Hippocampal formation (tissue), 2 donors: ENCODE measurements around the gene MEGF8.
A peak's percentile ranks its signal among the peaks of the same experiment; 100 is the strongest.
"Not testable (repeated sequence)": the region's sequence is repeated elsewhere in the genome, so short reads cannot be mapped to it uniquely, and the experiment has no call there.

Source experiments
- DNase-seq, 2 donors: peaks; one replicate each; lab custom pipeline; 2025; lab: John Stamatoyannopoulos, UW

The MEGF8 gene

DNA sequence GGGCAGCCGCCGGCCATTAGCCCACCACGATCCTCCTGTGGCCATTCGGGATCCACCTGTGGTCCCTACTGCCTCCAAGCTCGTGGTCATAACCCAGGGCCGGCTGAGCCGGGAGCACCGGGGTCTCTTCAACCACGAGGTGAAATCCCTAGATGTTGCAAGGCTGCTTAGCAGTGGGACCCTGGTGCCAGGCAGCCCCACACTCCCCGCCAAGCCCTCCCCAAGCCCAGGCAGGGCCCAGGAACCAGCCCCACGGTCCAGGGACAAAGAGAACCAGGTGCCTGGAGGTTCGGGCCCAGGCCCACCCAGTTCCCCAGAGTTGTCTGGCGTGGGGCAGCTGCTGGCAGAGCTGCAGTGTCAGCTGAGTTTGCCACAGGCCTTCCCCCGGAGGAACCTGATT lies 15.7 kb upstream of the MEGF8 start:
- DNase-seq = no peak

DNA sequence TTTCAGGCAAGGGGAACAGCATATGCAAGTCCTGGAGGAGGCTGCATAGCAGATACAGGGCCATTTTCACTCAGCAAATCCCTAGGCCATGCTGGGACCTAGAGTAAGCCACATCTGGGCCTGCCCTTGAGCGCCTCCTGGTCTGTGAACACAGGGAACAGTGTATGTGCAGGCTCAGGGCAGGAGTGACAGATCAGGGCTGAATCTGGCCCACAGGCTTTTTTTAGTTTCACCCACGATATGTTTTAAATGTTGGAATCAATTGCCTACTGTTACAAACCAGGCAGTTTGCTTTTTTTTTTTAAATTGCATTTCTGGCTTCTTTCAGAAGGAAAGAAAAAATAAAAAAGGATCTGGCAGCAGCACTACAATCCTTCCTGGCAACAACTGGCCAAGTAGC lies 13.8 kb upstream of the MEGF8 start:
- no peak for DNase-seq

DNA sequence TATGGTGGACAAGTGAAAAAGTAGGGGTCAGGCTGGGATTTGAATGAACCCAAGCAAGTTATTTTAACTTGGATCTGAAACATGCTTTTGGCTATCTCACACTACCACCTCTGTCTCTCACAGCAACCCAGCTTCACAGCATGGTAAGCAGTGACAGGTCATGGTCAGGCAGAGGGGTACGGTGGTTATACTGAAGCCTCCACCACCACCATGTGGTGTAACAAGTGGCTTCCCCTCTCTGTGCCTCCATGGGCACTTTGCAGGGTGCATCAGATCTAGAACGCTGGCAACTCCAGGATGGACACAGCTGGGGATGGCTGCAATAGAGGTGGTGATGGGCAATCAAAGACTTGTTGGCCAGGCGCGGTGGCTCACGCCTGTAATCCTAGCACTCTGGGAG lies 13.1 kb upstream of the MEGF8 start:
- DNase-seq = no peak

DNA sequence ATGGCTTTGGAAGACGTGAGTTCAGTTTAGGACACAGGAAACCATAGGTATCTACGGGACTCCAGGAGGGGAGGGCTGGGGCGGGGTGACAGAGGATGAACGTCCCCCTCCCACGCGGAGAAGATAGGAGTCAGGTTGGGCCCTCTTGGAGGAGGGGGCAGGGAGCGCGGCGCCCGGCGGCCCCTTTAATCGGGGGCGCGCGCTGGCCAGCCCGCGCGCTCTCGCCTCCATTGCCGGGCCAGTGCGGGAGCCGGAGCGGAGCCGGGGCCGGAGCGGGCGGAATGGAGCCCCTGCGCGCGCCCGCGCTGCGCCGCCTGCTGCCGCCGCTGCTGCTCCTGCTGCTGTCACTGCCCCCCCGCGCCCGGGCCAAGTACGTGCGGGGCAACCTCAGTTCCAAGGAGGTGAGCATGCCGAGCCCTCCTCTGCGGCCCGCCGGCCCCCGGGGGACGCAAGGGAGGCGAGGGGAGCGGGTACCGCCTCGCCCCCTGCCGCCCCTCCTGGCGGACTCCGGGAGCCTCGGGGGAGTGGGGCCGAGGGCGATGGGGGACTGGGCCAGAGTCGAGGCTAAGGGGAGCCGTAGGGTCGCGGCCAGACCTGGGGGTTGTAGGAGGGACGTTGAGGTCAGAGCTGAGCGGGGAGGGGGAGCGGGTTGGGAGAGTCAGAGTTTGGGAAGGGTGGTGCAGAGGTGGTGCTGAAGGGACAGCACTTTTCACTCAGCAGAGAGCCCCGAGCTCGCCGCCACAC lies 12.2 kb upstream of the MEGF8 start, which contains the start of gene TMEM145:
Gene TMEM145 (plus strand): TSS at position 214 of the 744 bp plus-strand sequence. CDS start 68 bp downstream, at position 282.
- peak in 1 of 2 donors; percentile 36 for DNase-seq

DNA sequence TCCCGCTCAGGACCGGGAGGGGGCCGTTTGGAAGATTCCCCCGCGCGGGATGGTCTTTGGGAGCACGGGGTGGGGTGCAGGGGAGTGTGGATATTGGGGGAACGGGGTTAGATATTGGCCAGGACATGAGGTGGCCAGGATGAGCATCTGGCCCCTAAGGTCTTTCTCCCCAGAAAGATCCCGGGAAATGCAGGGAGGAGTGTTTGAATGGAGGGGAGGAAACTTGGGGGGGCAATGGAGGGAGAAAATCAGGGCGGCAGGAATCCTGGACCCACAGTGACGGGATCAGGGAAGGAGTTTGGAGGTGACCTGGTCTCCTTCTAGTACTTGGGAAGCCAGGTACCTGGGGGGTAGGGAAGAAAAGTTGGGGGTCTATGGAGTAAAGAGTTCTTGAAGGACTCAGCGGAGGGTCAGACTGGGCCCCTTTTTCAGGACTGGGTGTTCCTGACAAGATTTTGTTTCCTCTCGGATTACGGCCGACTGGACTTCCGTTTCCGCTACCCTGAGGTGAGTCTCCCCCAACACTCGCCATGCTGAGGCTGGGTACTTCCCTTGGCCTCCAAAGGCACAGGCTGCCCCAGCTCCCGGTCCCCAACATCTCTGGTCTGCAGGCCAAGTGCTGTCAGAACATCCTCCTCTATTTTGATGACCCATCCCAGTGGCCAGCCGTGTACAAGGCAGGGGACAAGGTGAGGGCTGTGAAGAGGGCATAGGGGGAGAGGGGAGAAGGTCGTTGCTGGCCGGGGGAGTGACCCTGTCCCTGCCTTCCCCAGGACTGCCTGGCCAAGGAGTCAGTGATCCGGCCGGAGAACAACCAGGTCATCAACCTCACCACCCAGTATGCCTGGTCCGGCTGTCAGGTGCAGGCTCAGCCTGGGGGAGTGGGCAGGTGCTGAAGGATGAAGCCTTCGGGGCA lies 11.3 kb upstream of the MEGF8 start:
- DNase-seq = no peak

DNA sequence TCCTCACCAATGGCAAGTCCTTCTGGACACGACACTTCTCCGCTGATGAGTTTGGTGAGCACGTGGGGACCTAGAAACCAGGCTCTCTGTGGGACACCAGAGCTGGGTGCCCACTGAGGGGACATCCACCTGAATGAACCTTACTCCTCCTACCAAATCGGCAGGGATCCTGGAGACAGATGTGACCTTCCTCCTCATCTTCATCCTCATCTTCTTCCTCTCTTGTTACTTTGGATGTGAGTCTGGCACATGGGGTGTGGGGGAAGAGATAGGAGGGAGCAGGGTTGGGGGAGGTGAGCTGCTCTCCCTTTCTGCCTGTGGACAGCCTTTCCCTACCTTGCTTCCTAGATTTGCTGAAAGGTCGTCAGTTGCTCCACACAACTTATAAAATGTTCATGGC lies 10.4 kb upstream of the MEGF8 start:
- DNase-seq = no peak

DNA sequence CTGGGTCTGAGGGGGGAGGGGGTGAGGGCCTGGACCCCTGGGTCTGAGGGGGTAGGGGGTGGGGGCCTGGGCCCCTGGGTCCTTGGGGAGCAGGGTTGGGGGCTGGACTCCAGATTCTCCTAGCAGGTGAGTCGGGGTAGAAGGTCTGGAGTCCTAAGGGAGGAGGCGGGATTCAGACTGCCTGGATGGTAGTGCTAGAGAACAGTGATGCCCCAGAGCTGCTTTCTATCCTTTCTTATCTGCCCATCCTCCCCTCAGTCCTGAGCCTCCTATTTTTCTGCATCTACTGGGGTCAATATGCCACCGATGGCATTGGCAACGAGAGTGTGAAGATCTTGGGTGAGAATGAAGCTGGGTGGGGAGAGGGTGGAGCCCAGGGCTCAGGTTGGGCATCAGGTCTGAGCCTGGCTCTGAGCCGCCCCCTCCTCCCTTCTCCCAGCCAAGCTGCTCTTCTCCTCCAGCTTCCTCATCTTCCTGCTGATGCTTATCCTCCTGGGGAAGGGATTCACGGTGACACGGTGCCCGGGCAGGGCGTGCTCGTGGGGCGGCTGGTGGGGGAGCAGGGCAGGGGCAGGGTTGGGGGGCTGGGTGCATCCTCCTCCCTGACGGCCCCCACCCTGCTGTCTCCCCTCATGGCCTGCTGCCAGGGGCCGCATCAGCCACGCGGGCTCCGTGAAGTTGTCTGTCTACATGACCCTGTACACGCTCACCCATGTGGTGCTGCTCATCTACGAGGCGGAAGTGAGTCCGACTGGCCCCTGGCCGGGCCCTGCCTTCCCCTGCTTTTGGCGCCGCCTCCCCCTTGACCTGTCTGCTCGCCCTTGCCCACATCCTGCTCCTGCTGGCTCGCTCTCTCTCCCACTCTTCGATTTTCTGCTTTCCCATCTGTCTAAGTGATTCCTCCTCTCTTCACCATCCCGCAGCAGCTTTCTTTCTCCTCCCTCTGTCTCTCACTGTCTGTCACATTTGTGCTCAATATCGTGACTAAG lies 8.9 kb upstream of the MEGF8 start:
- DNase-seq = no peak

DNA sequence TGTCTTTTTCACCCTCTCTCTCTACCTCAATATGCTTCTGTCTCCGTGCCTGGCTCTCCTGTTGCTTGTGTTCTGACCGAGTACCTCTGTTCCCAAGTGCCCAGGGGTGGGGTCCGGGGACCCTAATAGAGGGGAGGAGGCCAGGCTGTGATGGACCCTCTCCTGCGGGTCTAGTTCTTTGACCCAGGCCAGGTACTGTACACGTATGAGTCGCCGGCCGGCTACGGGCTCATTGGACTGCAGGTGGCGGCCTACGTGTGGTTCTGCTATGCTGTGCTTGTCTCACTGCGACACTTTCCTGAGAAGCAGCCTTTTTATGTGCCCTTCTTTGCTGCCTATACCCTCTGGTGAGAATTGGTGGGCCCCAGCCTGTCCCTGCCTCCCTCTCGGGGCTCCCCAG lies 7.9 kb upstream of the MEGF8 start:
- no peak for DNase-seq

DNA sequence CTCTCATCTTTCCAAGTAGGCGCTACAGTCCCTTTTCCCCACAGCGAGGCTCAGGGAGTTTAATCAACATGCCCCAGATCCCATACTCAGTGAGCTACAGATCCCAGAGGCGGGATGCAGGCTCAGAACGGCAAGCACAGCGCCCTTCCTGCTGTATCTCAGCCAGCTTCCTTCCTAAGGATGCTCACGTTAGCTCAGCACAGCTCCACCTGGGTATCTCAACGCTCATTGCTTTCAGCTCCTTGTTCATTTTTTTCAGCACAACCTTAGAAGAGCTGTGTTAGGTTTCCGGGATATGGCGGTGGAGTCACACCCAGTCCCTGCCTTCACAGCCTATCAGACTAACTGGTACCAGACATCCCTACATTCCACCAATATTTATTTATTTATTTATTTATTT lies 3.1 kb upstream of the MEGF8 start:
- DNase-seq = no peak

DNA sequence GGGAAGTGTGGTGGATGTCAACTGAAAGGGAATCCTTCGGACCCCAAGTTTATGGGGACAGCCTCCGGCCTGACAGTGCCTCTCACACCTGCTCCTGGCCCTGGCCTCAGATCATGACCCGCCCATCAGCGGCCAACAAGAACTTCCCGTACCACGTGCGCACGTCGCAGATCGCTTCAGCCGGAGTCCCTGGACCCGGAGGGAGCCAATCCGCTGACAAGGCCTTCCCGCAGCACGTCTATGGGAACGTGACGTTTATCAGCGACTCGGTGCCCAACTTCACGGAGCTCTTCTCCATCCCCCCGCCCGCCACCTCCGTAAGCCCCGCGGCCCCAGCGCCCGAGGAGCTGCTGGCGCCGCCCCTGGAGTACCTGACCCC lies 2.0 kb upstream of the MEGF8 start:
- no peak for DNase-seq

DNA sequence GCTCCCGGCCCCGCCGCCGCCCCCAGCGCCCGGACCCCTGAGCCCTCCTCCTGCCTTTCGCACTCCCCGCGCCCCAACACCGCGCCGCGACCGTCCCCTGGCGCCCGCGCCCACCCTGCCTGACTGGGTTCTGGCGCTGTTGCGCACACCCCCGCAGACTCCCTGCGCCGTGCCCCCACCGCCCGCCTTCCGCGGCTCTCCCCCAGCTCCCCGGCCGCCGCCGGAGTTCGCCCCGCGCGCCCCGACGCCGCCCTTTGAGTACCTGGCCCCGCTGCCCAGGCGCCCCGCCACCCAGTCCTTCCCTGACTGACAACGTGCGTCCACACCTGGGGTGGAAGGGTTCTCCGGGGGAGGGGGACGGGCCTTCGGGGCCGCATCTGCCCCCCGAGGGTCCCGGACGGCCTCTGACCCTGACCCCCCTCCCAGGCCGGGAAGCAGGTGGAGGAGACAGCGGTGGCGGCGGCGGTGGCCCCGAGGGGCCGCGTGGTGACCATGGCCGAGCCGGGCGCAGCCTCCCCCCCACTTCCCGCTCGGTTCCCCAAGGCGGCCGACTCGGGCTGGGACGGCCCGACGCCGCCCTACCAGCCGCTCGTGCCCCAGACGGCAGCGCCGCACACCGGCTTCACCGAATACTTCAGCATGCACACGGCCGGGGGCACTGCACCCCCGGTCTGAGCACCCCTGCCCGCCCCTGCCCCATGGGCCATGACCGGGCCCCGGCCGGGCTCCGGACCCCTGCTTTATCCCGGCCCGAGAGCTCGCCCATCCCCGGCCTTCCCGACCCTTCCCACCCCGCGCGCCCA lies 1.4 kb upstream of the MEGF8 start:
- no peak for DNase-seq

DNA sequence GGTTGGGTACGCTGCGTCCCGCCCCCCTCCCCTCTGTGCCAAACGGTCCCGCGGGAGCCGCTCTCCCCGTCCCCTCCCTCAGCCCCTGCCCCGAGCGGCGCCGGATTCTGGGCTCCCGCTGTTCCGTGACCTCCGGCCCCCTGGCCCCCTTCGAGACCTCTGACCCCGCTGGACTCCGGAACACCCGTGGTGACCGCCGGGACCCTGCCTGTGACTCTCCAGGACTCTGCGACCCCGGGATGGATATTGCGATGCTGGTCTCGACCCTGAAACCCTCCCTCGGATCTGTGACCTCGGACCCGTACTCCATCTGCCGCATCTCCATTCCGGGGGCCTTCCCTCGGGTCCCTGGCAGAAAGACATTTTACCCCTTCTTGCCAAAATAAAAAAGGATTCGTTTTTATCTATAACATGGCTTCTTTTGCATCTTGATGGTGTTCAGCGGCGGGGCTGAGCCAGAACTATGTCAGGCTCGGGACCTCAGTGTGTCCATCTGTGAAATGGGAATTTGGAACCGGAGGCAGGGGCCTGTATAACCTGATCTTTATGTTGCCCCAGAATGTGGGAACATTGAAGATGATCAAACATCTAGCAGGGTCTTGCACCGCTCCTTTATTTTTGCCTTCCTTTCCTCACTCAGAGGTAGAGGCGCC lies 654 bp upstream of the MEGF8 start:
- DNase-seq = no peak

DNA sequence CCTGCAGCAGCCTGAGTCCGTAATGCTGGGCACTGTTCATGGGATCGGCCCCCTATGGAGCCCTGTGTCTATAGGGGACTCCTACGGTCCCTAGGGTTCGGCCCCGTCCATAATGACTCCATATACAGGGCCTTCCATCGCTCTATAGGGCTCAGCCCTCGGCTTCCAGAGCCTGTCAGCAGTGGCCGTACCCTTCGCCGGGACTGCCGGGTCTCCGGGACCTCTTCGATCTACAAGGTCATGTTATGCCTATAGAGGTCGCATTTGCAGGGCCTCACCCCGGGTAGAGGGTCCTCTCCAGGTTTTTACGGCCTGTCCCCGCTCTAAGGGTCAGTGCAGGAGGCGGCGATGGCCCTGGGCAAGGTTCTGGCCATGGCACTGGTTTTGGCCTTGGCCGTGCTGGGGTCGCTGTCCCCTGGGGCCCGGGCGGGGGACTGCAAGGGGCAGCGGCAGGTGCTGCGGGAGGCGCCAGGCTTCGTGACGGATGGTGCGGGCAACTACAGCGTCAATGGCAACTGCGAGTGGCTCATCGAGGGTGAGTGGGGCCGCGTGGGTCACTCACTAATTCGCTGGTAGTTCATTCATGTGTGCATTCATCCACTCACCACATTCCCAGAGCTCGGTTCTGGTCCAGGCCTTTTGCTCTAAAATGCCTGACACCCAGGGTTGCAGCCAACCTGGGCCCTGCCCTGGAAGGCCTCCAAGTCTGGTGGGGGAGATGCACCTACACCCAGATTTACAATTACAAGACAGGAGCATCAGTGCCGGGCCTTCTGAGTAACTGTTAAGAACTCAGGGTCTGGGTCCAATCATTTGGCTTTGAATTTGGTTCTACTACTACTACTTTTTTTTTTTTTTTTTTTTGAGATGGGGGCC lies 699 bp downstream of the MEGF8 start:
- DNase-seq = no peak

DNA sequence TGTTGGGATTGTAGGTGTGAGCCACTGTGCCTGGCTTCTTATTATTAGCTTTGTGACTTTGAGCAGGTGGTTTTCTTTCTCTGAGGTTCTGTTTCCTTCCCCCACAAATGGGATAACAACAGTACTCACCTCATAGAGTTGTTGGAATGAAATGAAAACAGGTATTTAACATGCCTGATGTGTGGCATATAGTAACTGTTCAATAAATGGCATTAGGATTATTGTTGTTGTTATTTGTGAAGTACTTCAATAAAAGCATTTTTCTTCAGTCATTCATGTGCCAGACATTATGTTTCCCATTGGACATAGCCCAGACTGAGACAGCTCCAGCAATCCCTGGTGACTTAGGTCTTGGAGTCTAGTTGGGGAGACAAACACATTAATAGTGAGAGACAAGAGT lies 1.5 kb downstream of the MEGF8 start:
- no peak for DNase-seq

DNA sequence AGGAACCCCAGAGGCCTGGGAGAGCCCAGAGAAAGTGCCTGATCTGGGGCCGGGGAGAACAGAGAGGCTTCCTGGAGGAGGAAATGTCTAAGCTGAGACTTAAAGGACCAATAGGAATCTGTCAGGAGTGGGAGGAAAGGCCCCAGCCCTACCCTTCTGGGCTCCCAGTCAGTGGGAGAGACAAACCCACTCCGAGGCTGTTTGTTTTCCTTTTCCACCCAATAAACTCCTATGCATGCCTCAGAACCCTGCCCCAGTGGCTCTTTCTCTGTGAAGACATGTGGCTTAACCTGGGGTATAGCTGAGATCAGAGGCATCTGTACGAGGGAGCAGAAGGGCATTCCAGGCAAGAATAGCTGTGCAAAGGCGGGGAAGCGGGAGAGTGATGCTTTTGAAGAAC lies 1.9 kb downstream of the MEGF8 start:
- DNase-seq = no peak

DNA sequence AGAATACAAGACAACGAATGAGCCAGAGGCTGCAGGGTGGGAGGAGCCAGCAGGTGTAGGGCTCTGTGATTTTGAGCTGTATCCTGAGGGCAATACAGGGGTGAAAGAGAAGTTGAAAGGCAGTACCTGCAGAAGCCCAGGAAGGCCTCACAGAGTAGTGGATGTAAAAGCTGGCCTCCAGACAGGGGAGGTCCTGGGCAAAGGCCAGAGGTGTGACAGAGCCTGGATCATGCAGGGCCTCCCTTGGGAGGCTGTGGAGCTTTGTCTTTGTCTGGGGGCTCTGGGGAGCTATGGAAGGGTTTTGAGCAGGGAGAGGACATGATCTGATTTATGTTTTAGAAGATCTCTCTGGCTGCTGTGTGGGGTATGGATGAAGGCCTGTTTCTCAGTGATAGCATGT lies 2.7 kb downstream of the MEGF8 start:
- DNase-seq = no peak

DNA sequence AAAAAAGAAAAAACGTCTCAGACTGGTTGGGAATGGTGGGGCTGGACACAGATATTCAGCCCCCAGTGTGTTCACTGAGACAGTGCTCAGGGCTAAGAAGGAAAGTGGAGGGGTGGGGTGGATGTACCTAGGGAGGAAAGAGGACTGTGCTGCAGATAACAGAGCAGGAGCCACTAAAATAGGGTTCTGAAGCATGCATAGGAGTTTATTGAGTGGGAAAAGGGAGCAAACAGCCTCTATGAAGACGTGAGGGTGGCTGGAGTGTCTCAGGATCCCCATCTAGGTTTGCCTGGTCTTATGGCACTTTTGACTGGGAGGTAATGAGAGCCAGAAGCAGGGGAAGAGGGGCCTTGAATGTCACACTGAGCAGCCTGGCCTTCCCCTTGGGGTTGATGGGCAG lies 3.4 kb downstream of the MEGF8 start:
- no peak for DNase-seq

DNA sequence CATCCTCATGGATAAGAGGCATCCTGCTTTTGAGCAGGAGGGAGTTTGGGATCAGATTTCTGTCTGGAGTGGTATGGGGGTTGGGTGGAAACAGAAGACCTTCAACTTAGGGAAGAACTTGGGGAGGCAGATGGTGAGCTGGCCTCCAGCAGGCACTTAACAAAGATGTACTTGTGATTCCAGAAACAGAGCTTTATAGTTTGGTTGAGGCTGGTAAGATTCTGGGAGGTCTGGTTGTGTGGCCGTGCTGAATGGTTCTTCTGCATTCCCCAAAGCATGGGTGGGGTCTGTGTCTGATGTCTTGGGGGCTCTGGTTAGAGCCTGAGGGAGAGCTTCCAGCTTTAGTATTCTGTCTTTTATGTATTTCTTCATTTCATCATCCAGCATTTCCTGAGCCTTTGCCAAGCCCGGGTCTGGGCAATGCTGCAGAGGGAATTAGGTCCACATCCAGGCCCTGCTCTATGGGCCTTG lies 4.8 kb downstream of the MEGF8 start:
- DNase-seq = no peak

DNA sequence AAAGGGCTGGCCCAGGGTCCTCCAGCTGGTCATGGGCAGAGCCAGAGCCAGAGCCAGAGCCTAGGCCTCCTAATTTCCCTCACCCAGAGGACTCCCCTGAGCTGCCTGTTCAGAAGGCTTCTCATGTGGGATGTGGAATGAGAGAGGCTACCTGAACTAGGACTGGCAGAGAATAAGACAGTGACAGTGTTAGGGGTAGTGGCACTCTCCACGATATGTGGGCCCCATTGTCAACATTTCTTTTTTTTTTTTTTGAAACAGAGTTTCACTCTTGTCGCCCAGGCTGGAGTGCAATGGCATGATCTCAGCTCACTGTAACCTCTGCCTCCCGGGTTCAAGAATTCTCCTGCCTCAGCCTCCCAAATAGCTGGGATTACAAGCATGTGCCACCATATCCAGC lies 5.9 kb downstream of the MEGF8 start:
- not testable (repeated sequence) for DNase-seq
